Upper lobe of right lung (tissue), 1 donor: ENCODE measurements around the gene RASGRP3. TPM values are rescaled to one million over a fixed set of nuclear protein-coding genes. Genes with fewer than 3 reads are reported as not detected.

ENCODE experiments used
- ATAC-seq: fragments of 200-7000 bp; cut with Tn5 transposase; one replicate; pipeline ENCODE4 v1.9.1; 2020; ENCODE audit warnings: mild to moderate bottlenecking, moderate library complexity
- DNase-seq: peaks from one replicate; pipeline ENCODE4 v3.0.0-alpha.2; 2020
- H3K27ac ChIP-seq: fragments of 200-600 bp; one replicate; pipeline ENCODE4 v1.8.0; 2022
- H3K27me3 ChIP-seq: fragments of 200-600 bp; one replicate; pipeline ENCODE4 v1.8.0; 2022; ENCODE audit warnings: mild to moderate bottlenecking
- H3K36me3 ChIP-seq: fragments of 200-600 bp; one replicate; pipeline ENCODE4 v1.8.0; 2022
- H3K4me1 ChIP-seq: fragments of 200-600 bp; one replicate; pipeline ENCODE4 v1.8.0; 2022
- H3K4me3 ChIP-seq: fragments of 200-600 bp; one replicate; pipeline ENCODE4 v1.8.0; 2022; ENCODE audit warnings: mild to moderate bottlenecking
- H3K9me3 ChIP-seq: fragments of 200-600 bp; one replicate; pipeline ENCODE4 v1.8.0; 2022
- CTCF ChIP-seq: fragments of 200-600 bp; IDR thresholded peaks from one replicate; pipeline ENCODE4 v1.8.0; 2022; ENCODE audit warnings: antibody characterized with exemption
- intact Hi-C: fragments of 100-400 bp; cut with DNase I; formaldehyde crosslinking; loops from one replicate; pipeline ENCODE4 v1.11.0; 2022
- total RNA-seq: library from RNA; stranded (reverse); fragmentation: NEBNext Ultra II Directional; extraction: Animal tissue kit (Norgen Biotek cat#: 25700); gene quantifications from one replicate; pipeline ENCODE4 v1.2.1, GENCODE V29; 2021
- donor health status: DM: no; HTN: yes; CAD: no; lungs with severe emphysema.

The RASGRP3 gene
- total RNA-seq, 1 donor from 2014 or later: 13.6 TPM

DNA sequence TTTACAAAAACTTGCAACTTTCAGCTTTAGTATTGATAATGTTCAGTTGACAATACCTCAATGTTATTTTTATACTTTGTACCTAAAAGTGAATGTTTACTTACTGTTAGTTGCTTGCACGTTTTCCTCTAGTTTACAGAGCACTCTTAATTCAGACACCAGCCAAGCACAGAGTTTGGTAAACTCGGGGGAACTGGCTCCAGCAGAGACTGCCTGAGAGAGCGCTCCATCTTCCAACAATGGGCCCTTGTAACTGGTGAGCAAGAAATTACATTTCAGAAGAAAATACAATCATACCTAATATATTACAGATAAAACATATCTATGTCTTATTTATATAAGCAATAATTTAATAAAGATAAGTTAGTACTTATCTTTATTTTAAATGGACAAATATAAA is 118.9 kb downstream of the RASGRP3 start:
- ATAC-seq (no peak), DNase-seq (no peak)
- no peaks in the 10 kb centered on the region for H3K27me3 ChIP-seq
- no peaks in the 10 kb centered on the region for H3K9me3 ChIP-seq
- intact Hi-C loops: no loop called here
- H3K36me3 ChIP-seq: peaks cover 45% of the 10 kb centered on the region
- no peak overlapping the region for H3K27ac ChIP-seq
- no peak overlapping the region for H3K4me3 ChIP-seq
- H3K4me1 ChIP-seq: peaks cover 19% of the 10 kb centered on the region
- TF ChIP-seq CTCF: no peak

- TF ChIP-seq CTCF: no peak
- peaks cover 29% of the 10 kb centered on the region for H3K36me3 ChIP-seq
- H3K27ac ChIP-seq: no peak overlapping the region
- H3K27me3 ChIP-seq: no peaks in the 10 kb centered on the region
- DNase-seq (no peak), ATAC-seq (no peak)
- intact Hi-C loops: no loop called here
- peaks cover 19% of the 10 kb centered on the region for H3K4me1 ChIP-seq
- H3K9me3 ChIP-seq: no peaks in the 10 kb centered on the region
- H3K4me3 ChIP-seq: no peak overlapping the region
These were observed 120.6 kb downstream of the RASGRP3 start for GRCh38 chr2:33597026-33597425.

- peak overlapping the region; percentile 87 for H3K27ac ChIP-seq
- intact Hi-C loops: no loop called here
- no peak for TF ChIP-seq CTCF
These were observed 122.2 kb downstream of the RASGRP3 start for GRCh38 chr2:33598561-33599174.

GRCh38 chr2:33599175-33599942 is 122.9 kb downstream of the RASGRP3 start, which contains the start of gene FAM98A:
FAM98A (minus strand) TSS chr2:33599299; CDS start chr2:33599221, 78 bp downstream.
- ATAC-seq (peak; percentile 99), DNase-seq (peak; percentile 100)
- Histone ChIP-seq H3K4me3 (peak within 1 kb of the TSS; percentile 92), H3K4me1 (peaks cover 19% of the 10 kb centered on the region), H3K36me3 (peaks cover 6% of the 10 kb centered on the region), H3K27me3 (no peaks in the 10 kb centered on the region), H3K9me3 (no peaks in the 10 kb centered on the region), H3K27ac (peak within 1 kb of the TSS; percentile 87)
- peak; percentile 28 for TF ChIP-seq CTCF
- intact Hi-C loops: no loop called here

More at GRCh38 chr2:33598561-33599174, 122.2 kb downstream of the RASGRP3 start:
- Histone ChIP-seq H3K27me3 (no peaks in the 10 kb centered on the region), H3K4me1 (peaks cover 19% of the 10 kb centered on the region), H3K36me3 (peaks cover 12% of the 10 kb centered on the region), H3K4me3 (peak overlapping the region; percentile 92), H3K9me3 (no peaks in the 10 kb centered on the region)
- DNase-seq: no peak
- peak; percentile 46 for ATAC-seq

DNA sequence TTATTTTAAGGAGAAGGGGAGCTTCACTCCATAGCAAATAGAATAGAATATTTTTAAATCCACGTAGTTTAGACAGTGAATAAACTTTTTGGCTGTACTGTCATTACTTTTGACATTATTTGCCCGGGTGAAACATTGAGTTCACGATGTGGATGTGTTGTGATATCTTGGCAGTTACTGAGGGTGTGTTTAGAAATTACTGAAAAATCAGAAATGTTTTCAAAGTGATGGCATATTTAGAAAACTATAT is 123.4 kb downstream of the RASGRP3 start:
- peak overlapping the region; percentile 92 for H3K4me3 ChIP-seq
- TF ChIP-seq CTCF: no peak
- no peak for ATAC-seq

More for the DNA sequence above, 123.4 kb downstream of the RASGRP3 start:
- DNase-seq: no peak
- Histone ChIP-seq H3K27ac (peak overlapping the region; percentile 49), H3K4me1 (peaks cover 19% of the 10 kb centered on the region), H3K27me3 (no peaks in the 10 kb centered on the region), H3K9me3 (no peaks in the 10 kb centered on the region), H3K36me3 (peaks cover 3% of the 10 kb centered on the region)
- intact Hi-C loops: no loop called here
